PFSK-1 (cell line): Measurements from ENCODE around the gene MEGF11.

Experiments used
- FOXP2 ChIP-seq: optimal IDR thresholded peaks from 2 replicates; pipeline ENCODE3; 2011; ENCODE audit warnings: borderline replicate concordance, control low read depth, inconsistent platforms; ENCODE audit not compliant: insufficient read depth; ENCODE audit errors: extremely low read length, extremely low read depth
- POLR2AphosphoS5 ChIP-seq: IDR thresholded peaks from 2 replicates; pipeline ENCODE4 v1.6.1; 2012; ENCODE audit warnings: low read depth, mild to moderate bottlenecking, control low read depth, low read length, moderate library complexity
- REST ChIP-seq, 2 experiments: IDR thresholded peaks; 2 replicates each; pipeline versions ENCODE4 v1.6.1 to v1.8.0; 2011 to 2012; ENCODE audit warnings: low read depth in 2 of 2, low read length in 2 of 2, control low read depth in 1 of 2, inconsistent platforms in 1 of 2, mild to moderate bottlenecking in 1 of 2, moderate library complexity in 1 of 2; ENCODE audit not compliant: insufficient read depth in 1 of 2
- SIN3A ChIP-seq: IDR thresholded peaks from 2 replicates; pipeline ENCODE4 v1.6.1; 2012; ENCODE audit warnings: mild to moderate bottlenecking, low read length, moderate library complexity, borderline replicate concordance; ENCODE audit not compliant: insufficient read depth
- TAF1 ChIP-seq: IDR thresholded peaks from 2 replicates; pipeline ENCODE4 v1.6.1; 2012; ENCODE audit warnings: low read length, control low read depth, borderline replicate concordance; ENCODE audit not compliant: insufficient read depth

Gene MEGF11

DNA sequence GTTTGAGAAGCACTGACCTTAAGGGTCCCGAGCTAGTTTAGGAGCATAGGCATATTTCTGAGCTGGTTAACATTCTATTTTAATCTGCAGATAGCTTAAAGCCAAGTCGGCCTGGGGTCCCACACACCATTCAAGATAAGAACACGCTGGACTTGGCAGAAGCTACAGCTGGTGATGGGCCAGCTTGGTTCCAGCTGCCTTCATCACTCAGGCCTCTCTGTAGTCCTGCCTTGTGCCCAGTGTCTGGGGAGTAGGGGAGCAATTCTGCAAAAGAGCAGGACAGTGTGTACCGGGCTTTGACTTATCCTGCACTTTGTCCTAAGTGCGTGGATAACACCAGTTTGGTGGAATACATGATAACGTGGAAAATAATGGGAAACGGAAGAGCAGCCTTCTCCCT is 164.5 kb downstream of the MEGF11 start:
- no peak for TF ChIP-seq SIN3A
- no peak for TF ChIP-seq POLR2AphosphoS5
- no peak for TF ChIP-seq FOXP2
- TF ChIP-seq REST (IDR thresholded peaks at IDR 0.05; ENCODE audit: insufficient read depth in 1 of 2, low read depth in 2 of 2, low read length in 2 of 2) = no peak
- TF ChIP-seq TAF1 = no peak

GRCh38 chr15:66085128-66085527 is 168.4 kb downstream of the MEGF11 start:
- TF ChIP-seq FOXP2 = no peak
- TF ChIP-seq POLR2AphosphoS5 = no peak
- TF ChIP-seq TAF1 = no peak
- TF ChIP-seq SIN3A = no peak
- no peak for TF ChIP-seq REST (IDR thresholded peaks at IDR 0.05; ENCODE audit: insufficient read depth in 1 of 2, low read depth in 2 of 2, low read length in 2 of 2)

GRCh38 chr15:66084704-66085103 is 168.8 kb downstream of the MEGF11 start:
- TF ChIP-seq TAF1 (no peak), REST (IDR thresholded peaks at IDR 0.05; ENCODE audit: insufficient read depth in 1 of 2, low read depth in 2 of 2, low read length in 2 of 2) (no peak), POLR2AphosphoS5 (no peak), FOXP2 (no peak), SIN3A (no peak)

DNA sequence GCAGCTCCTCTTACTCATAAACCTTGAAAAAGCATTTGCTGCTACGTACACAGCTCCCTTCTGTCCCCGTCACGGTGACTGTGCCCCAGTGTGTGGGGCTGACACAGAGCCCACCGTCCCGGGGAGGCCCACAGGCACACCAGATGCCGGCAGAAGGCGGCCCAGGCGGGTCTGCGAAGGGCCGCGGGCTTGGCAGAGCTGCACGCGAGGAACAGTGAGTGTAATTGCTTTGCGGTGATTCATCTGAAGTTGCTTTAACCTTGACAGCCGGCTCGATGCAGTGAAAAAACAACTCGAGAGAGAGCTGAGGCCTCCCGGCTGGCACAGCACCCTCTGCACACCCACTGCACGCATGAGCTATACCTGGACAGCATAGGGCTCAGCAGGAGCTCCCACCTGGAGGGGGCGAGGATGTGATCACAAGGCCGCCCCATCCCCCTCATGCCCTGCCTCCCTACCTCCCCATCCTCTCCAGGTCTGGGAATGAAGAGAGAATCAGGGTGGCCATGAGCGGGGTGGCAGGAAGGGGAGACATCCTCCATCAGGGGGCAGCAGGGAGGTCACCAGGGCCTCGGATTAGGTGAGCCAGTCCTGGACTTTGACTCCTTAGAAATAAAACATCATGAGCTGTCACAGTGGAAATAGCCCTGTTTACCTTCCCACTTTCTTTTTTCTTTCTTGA is 172.7 kb downstream of the MEGF11 start:
- TF ChIP-seq SIN3A (no peak), TAF1 (no peak), FOXP2 (no peak), POLR2AphosphoS5 (no peak), REST (IDR thresholded peaks at IDR 0.05; ENCODE audit: insufficient read depth in 1 of 2, low read depth in 2 of 2, low read length in 2 of 2) (no peak)

DNA sequence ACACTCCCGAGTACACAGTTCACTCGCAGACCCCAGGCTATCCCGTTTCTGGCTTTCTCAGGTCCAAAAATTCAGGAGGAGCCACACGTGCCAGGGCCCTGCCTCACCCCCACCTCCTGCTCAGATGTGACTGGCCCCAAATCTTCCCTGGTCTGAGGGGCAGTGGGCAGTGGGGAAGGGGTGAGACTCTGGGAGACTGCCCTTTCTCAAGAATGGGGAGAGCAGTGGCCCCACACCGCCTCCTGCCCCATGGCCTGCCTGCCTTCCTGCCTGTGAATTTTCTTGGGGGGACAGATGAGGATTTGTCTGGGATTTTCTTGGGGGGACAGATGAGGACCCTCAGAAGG is 174.6 kb downstream of the MEGF11 start:
- no peak for TF ChIP-seq TAF1
- TF ChIP-seq REST (IDR thresholded peaks at IDR 0.05; ENCODE audit: insufficient read depth in 1 of 2, low read depth in 2 of 2, low read length in 2 of 2) = no peak
- TF ChIP-seq POLR2AphosphoS5 = no peak
- no peak for TF ChIP-seq FOXP2
- no peak for TF ChIP-seq SIN3A
